CD4-positive, alpha-beta memory T cell (primary cell): ENCODE data around the gene AMY1B. TPM values are rescaled to one million over a fixed set of nuclear protein-coding genes. Genes with fewer than 3 reads are reported as not detected.
"Not testable (repeated sequence)": the region's sequence is repeated elsewhere in the genome, so short reads cannot be mapped to it uniquely, and the experiment has no call there.

Experiments
- CTCF ChIA-PET: fragments of 350-600 bp; sonication (Branson Sonifier 250); formaldehyde crosslinking; loops from one replicate; lab custom pipeline; 2021; ENCODE audit warnings: inconsistent platforms; ENCODE audit not compliant: partially characterized antibody; lab: Charles Lee
- POLR2A ChIA-PET: fragments of 350-600 bp; sonication (Branson Sonifier 250); formaldehyde crosslinking; loops from one replicate; lab custom pipeline; 2021; ENCODE audit not compliant: partially characterized antibody; lab: Charles Lee
- DNase-seq, 5 donors: peaks; one replicate each; pipeline versions ENCODE4 v3.0.0 to v3.0.0-alpha.2; 2020 to 2022; ENCODE audit warnings: mixed read lengths in 1 of 5
- H3K27ac ChIP-seq: one replicate; pipeline ENCODE4 v1.7.0; 2013; ENCODE audit warnings: low read depth, low read length
- H3K27me3 ChIP-seq: 2 replicates; pipeline ENCODE4 v1.7.0; 2013; ENCODE audit warnings: mild to moderate bottlenecking, low read length, moderate library complexity; ENCODE audit not compliant: insufficient read depth
- H3K36me3 ChIP-seq: 2 replicates; pipeline ENCODE4 v1.7.0; 2013; ENCODE audit warnings: mild to moderate bottlenecking, low read length, moderate library complexity; ENCODE audit not compliant: insufficient read depth
- H3K4me1 ChIP-seq: 2 replicates; pipeline ENCODE4 v1.7.0; 2013; ENCODE audit warnings: mild to moderate bottlenecking, low read length, moderate library complexity; ENCODE audit not compliant: insufficient read depth
- H3K4me3 ChIP-seq, 2 donors: one replicate each; pipeline ENCODE4 v1.7.0; 2013; ENCODE audit warnings: low read length in 2 of 2, mild to moderate bottlenecking in 1 of 2
- H3K9me3 ChIP-seq, 2 donors: one replicate each; pipeline ENCODE4 v1.7.0; 2013; ENCODE audit warnings: low read length in 2 of 2, control low read depth in 1 of 2; ENCODE audit not compliant: control insufficient read depth in 1 of 2
- H3K27ac Mint-ChIP-seq, 7 donors: one replicate each; pipeline ENCODE4 v1.8.0; 2020 to 2021; ENCODE audit warnings: mixed read lengths in 7 of 7, mild to moderate bottlenecking in 6 of 7, inconsistent platforms in 3 of 7, moderate library complexity in 3 of 7
- H3K27me3 Mint-ChIP-seq, 2 donors: one replicate each; pipeline ENCODE4 v1.8.0; 2020 to 2021; ENCODE audit warnings: mixed read lengths in 2 of 2
- H3K36me3 Mint-ChIP-seq, 2 donors: one replicate each; pipeline ENCODE4 v1.8.0; 2020 to 2021; ENCODE audit warnings: mixed read lengths in 2 of 2, inconsistent platforms in 1 of 2, mild to moderate bottlenecking in 1 of 2
- H3K4me1 Mint-ChIP-seq, 4 donors: one replicate each; pipeline ENCODE4 v1.8.0; 2020 to 2021; ENCODE audit warnings: mixed read lengths in 4 of 4, mild to moderate bottlenecking in 1 of 4
- H3K4me3 Mint-ChIP-seq, 8 donors: one replicate each; pipeline ENCODE4 v1.8.0; 2020 to 2021; ENCODE audit warnings: mixed read lengths in 8 of 8, mild to moderate bottlenecking in 7 of 8, moderate library complexity in 6 of 8, inconsistent platforms in 3 of 8
- H3K9me3 Mint-ChIP-seq, 8 donors: one replicate each; pipeline ENCODE4 v1.8.0; 2020 to 2021; ENCODE audit warnings: mixed read lengths in 8 of 8, mild to moderate bottlenecking in 5 of 8, inconsistent platforms in 3 of 8, moderate library complexity in 1 of 8
- intact Hi-C: fragments of 100-400 bp; cut with micrococcal nuclease; formaldehyde crosslinking; loops from one replicate; pipeline ENCODE4 v1.15.1; 2023
- polyA plus RNA-seq, 2 donors: library from polyadenylated mRNA; unstranded; fragments of 300-500 nt; fragmentation: Illumina TruSeq; gene quantifications; one replicate each; pipeline ENCODE4 v1.2.3, GENCODE V29; 2021
- total RNA-seq, 2 experiments: library from RNA; stranded (reverse); gene quantifications; one replicate each; pipeline ENCODE4 v1.2.3, GENCODE V29; 2021

The AMY1B gene
- total and polyA plus RNA-seq, 4 experiments from 2014 or later, result not detected

DNA sequence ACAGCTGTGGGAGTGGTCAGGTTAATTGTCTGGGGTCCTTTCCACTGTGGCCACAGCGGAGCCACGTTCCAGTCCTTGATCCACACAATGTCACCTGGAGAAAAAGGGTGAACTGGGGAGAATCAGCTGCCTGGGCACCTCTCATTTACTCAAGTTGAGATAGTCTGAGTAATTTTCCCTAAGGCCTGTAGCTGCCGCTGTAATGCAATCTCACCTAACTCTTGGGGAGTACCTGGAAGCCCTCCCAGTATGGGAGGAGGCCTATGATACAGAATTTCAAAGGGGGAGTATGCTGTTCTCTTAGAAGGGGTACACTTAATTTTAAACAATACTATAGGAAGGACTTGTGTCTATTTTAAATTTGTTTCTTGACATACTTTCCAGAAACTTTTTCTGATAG, 45.7 kb downstream of the AMY1B start:
- H3K27me3 Mint-ChIP-seq, H3K36me3 Mint-ChIP-seq, CTCF ChIA-PET, H3K4me3 ChIP-seq, H3K4me1 ChIP-seq, H3K27me3 ChIP-seq, H3K4me3 Mint-ChIP-seq, intact Hi-C loops, H3K27ac ChIP-seq, H3K36me3 ChIP-seq, H3K9me3 Mint-ChIP-seq, DNase-seq, H3K4me1 Mint-ChIP-seq, POLR2A ChIA-PET, H3K9me3 ChIP-seq, H3K27ac Mint-ChIP-seq: not testable (repeated sequence)

GRCh38 chr1:103643908-103644307, 52.1 kb downstream of the AMY1B start:
- H3K4me3 Mint-ChIP-seq, CTCF ChIA-PET: not testable (repeated sequence)

DNA sequence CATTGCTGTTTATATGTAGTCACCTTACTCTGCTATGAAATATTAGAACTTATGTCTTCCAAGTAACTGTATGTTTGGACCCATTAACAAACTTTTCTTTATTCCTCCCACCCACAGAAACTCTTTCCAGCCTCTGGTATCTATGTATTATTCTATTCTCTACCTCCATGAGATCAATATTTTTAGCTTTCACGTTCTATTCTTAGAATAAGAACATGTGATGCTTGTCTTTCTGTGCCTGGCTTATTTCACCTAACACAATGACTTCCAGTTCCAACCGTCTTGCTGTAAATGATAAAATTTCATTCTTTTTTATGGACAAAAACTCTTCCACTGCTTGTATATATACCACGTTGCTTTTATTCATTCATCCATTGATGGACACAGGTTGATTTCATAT, 54.8 kb downstream of the AMY1B start:
- H3K4me3 Mint-ChIP-seq, H3K4me1 Mint-ChIP-seq, H3K27ac ChIP-seq, H3K27me3 ChIP-seq, H3K36me3 ChIP-seq, DNase-seq, CTCF ChIA-PET, H3K9me3 ChIP-seq, POLR2A ChIA-PET, H3K4me1 ChIP-seq, H3K27me3 Mint-ChIP-seq, H3K36me3 Mint-ChIP-seq, H3K9me3 Mint-ChIP-seq, intact Hi-C loops, H3K4me3 ChIP-seq, H3K27ac Mint-ChIP-seq: not testable (repeated sequence)

More at GRCh38 chr1:103643908-103644307, 52.1 kb downstream of the AMY1B start:
- H3K4me3 ChIP-seq, H3K27ac Mint-ChIP-seq, H3K9me3 ChIP-seq, H3K36me3 ChIP-seq, H3K27me3 Mint-ChIP-seq, H3K27me3 ChIP-seq, intact Hi-C loops, H3K4me1 ChIP-seq, H3K4me1 Mint-ChIP-seq, H3K27ac ChIP-seq, DNase-seq, POLR2A ChIA-PET, H3K36me3 Mint-ChIP-seq, H3K9me3 Mint-ChIP-seq: not testable (repeated sequence)

Other genes starting within 250 kb of the AMY1B start
- 10 to 100 TPM; 80.9 to 84.6 TPM for gene RNPC3, start 170.5 kb downstream of the AMY1B start, total RNA-seq
- gene RNPC3, start 170.5 kb downstream of the AMY1B start, polyA plus RNA-seq, result 10 to 100 TPM; 13.2 to 16.4 TPM
- 10 to 100 TPM; 60.7 to 63.8 TPM for gene AMY2B, start 124.6 kb downstream of the AMY1B start, total RNA-seq
- gene AMY2B, start 124.6 kb downstream of the AMY1B start, polyA plus RNA-seq, result 1 to 10 TPM in 1 of 2 donors, under 1 TPM in 1; 0.80 to 1.3 TPM
- not detected for gene AMY2A, start 78.8 kb downstream of the AMY1B start, total RNA-seq
- not detected for gene AMY2A, start 78.8 kb downstream of the AMY1B start, polyA plus RNA-seq
- gene AMY1A, start 40.5 kb downstream of the AMY1B start, total RNA-seq, result not detected
- gene AMY1A, start 40.5 kb downstream of the AMY1B start, polyA plus RNA-seq, result not detected
- not detected for gene AMY1C, start 53.7 kb upstream of the AMY1B start, total RNA-seq
- gene AMY1C, start 53.7 kb upstream of the AMY1B start, polyA plus RNA-seq, result not detected